Neural crest cell (in vitro differentiated cells): ENCODE data around the gene S100A7A. TPM values are rescaled to one million over a fixed set of nuclear protein-coding genes. Genes with fewer than 3 reads are reported as not detected.

Experiments used
- DNase-seq: peaks from one replicate; pipeline ENCODE4 v3.0.0; 2021; ENCODE audit warnings: low read depth, mixed read lengths, low spot score
- H3K27ac Mint-ChIP-seq: one replicate; pipeline ENCODE4 v1.8.0; 2021; ENCODE audit warnings: mild to moderate bottlenecking, mixed read lengths; ENCODE audit not compliant: unreplicated experiment
- H3K27me3 Mint-ChIP-seq: 2 replicates; pipeline ENCODE4 v1.8.0; 2021; ENCODE audit warnings: low read depth, mild to moderate bottlenecking, mixed read lengths
- H3K36me3 Mint-ChIP-seq: 2 replicates; pipeline ENCODE4 v1.8.0; 2021; ENCODE audit warnings: low read depth, mild to moderate bottlenecking, mixed read lengths
- H3K4me1 Mint-ChIP-seq: 2 replicates; pipeline ENCODE4 v1.8.0; 2021; ENCODE audit warnings: mixed read lengths
- H3K4me3 Mint-ChIP-seq: one replicate; pipeline ENCODE4 v1.8.0; 2021; ENCODE audit warnings: mild to moderate bottlenecking, mixed read lengths
- H3K9me3 Mint-ChIP-seq: 2 replicates; pipeline ENCODE4 v1.8.0; 2021; ENCODE audit warnings: mixed read lengths
- total RNA-seq: library from RNA; stranded (reverse); gene quantifications from 2 replicates; pipeline ENCODE4 v1.2.1, GENCODE V29; 2021
- TF ChIP-seq, protein P1 (sequence below): fragments of 200-600 bp; sonication (generic); conservative IDR thresholded peaks from 2 replicates; pipeline ENCODE4 v1.5.0; 2021; ENCODE audit warnings: antibody characterized with exemption, mild to moderate bottlenecking

The S100A7A gene
- total RNA-seq, 1 donor from 2014 or later: not detected

DNA sequence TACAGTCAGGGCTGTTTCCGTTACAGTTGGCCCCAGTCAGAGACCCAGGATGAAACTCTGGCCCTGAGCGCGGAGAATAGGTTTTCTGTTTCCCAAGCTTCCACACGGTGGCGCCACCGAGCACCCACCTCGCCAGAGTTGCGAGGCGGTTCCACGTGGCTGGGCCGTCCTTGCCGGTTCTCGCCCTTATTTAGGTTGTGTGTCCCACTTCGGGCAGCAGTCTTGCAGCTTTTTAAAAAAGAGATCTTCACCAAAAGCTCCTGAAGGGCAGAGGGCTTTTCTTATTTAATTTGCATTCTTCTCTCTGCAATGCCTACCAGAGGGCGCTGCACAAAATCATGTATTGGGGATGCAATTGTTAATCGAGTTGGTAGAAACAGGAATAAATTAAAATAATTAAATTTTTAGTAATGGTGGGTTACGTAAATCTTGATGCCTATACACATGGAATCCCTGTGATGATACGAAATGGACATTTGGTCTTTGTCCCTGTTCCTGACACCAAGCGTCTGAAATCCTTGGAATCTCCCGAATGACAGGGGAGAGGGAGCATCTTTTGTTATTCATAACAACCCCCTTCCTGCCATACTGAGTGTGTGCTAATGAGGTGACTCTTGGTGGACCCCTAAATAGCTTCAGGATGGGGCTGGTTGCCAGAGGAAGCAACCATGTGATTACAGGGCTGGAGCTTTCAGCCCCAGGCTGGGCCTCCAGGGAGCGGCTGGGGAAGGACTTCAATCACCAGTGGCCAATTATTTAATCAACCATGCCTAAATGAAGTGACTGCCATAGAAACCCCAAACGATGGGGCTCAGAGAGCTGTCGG lies 49.7 kb downstream of the S100A7A start:
- Mint-ChIP-seq H3K27me3 (peaks cover 63% of the 10 kb centered on the region), H3K27ac (no peak overlapping the region), H3K36me3 (no peaks in the 10 kb centered on the region), H3K4me1 (no peaks in the 10 kb centered on the region), H3K4me3 (no peak overlapping the region), H3K9me3 (peaks cover 6% of the 10 kb centered on the region)
- TF ChIP-seq, protein P1, sequence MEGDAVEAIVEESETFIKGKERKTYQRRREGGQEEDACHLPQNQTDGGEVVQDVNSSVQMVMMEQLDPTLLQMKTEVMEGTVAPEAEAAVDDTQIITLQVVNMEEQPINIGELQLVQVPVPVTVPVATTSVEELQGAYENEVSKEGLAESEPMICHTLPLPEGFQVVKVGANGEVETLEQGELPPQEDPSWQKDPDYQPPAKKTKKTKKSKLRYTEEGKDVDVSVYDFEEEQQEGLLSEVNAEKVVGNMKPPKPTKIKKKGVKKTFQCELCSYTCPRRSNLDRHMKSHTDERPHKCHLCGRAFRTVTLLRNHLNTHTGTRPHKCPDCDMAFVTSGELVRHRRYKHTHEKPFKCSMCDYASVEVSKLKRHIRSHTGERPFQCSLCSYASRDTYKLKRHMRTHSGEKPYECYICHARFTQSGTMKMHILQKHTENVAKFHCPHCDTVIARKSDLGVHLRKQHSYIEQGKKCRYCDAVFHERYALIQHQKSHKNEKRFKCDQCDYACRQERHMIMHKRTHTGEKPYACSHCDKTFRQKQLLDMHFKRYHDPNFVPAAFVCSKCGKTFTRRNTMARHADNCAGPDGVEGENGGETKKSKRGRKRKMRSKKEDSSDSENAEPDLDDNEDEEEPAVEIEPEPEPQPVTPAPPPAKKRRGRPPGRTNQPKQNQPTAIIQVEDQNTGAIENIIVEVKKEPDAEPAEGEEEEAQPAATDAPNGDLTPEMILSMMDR: peak; percentile 73
- peak; percentile 67 for DNase-seq

DNA sequence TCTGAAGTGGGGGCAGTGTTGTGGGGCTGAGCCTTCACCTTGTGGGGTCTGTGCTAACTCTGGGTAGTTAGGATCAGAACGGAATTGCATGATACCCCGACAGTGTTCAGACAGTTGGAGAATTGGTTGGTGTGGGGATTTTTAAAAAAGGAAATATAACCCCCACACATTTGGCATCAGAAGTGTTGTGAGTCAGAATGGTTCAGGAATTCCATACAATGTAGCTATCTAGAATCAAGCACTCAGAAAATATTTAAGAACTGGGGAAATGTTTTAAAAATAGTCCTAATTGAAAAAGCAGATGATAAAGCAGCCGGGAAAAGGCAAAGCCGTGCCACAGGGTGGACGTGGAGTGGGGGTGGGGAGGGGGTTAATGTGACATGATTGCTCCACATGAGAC lies 50.6 kb downstream of the S100A7A start:
- DNase-seq: no peak
- no peaks in the 10 kb centered on the region for H3K4me1 Mint-ChIP-seq
- H3K27ac Mint-ChIP-seq: no peak overlapping the region
- H3K36me3 Mint-ChIP-seq: no peaks in the 10 kb centered on the region
- peaks cover 58% of the 10 kb centered on the region for H3K27me3 Mint-ChIP-seq
- H3K4me3 Mint-ChIP-seq: no peak overlapping the region
- H3K9me3 Mint-ChIP-seq: peaks cover 8% of the 10 kb centered on the region
- TF ChIP-seq, protein P1: no peak

DNA sequence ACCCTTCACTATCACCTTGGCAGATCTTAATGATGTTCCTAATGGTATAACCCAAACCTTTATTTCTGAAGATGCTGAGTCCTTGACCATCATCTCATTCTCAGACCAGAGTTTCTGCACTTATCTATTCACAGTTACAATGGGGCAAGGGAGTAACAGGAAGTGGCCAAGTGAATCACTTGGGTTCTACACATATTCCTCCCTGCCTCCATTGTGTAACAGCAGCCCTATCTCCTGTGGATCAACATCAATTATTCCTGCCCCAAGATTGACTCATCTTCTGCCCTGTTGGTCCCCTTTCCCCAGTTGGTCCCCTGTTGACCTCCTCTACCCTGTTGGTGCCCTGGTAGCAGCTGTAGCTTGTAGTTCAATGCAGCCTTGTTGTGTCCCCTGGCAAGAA lies 54.4 kb downstream of the S100A7A start:
- Mint-ChIP-seq H3K27ac (no peak overlapping the region), H3K9me3 (peaks cover 18% of the 10 kb centered on the region), H3K36me3 (peaks cover 2% of the 10 kb centered on the region), H3K4me1 (no peaks in the 10 kb centered on the region), H3K4me3 (no peak overlapping the region), H3K27me3 (peaks cover 42% of the 10 kb centered on the region)
- no peak for DNase-seq
- TF ChIP-seq, protein P1: no peak

Other genes with a start within 250 kb of the S100A7A start
- not detected in 2 replicates for gene LELP1, start 213.1 kb upstream of the S100A7A start, total RNA-seq
- not detected in 2 replicates for gene PRR9, start 198.9 kb upstream of the S100A7A start, total RNA-seq
- not detected in 2 replicates for gene LORICRIN, start 156.8 kb upstream of the S100A7A start, total RNA-seq
- gene PGLYRP3, start 103.6 kb upstream of the S100A7A start, total RNA-seq: not detected in 2 replicates
- not detected in 2 replicates for gene PGLYRP4, start 67.7 kb upstream of the S100A7A start, total RNA-seq
- not detected in 2 replicates for gene S100A9, start 58.7 kb upstream of the S100A7A start, total RNA-seq
- not detected in 2 replicates for gene S100A12, start 40.9 kb upstream of the S100A7A start, total RNA-seq
- gene S100A8, start 25.4 kb upstream of the S100A7A start, total RNA-seq: not detected in 2 replicates
- not detected in 2 replicates for gene S100A7, start 44.1 kb downstream of the S100A7A start, total RNA-seq
- not detected in 2 replicates for gene S100A6, start 119.5 kb downstream of the S100A7A start, total RNA-seq
- not detected in 2 replicates for gene S100A5, start 124.4 kb downstream of the S100A7A start, total RNA-seq
- 10.3 and 11.7 TPM in 2 replicates for gene S100A4, start 129.3 kb downstream of the S100A7A start, total RNA-seq
- not detected in 2 replicates for gene S100A3, start 132.7 kb downstream of the S100A7A start, total RNA-seq
- gene S100A2, start 149.3 kb downstream of the S100A7A start, total RNA-seq: not detected in 2 replicates
- 5.3 and 7.1 TPM in 2 replicates for gene S100A16, start 196.6 kb downstream of the S100A7A start, total RNA-seq
- not detected in 2 replicates for gene S100A14, start 199.8 kb downstream of the S100A7A start, total RNA-seq
- gene S100A13, start 211.0 kb downstream of the S100A7A start, total RNA-seq: 30.2 and 33.7 TPM in 2 replicates
- not detected in 2 replicates for gene S100A1, start 211.9 kb downstream of the S100A7A start, total RNA-seq
- 132 and 136 TPM in 2 replicates for gene CHTOP, start 217.5 kb downstream of the S100A7A start, total RNA-seq
- 52.8 and 55.4 TPM in 2 replicates for gene SNAPIN, start 242.2 kb downstream of the S100A7A start, total RNA-seq